ENCODE data around the gene APBA1.
A peak's percentile ranks its signal among the peaks of the same experiment; 100 is the strongest.

APBA1 gene

DNA sequence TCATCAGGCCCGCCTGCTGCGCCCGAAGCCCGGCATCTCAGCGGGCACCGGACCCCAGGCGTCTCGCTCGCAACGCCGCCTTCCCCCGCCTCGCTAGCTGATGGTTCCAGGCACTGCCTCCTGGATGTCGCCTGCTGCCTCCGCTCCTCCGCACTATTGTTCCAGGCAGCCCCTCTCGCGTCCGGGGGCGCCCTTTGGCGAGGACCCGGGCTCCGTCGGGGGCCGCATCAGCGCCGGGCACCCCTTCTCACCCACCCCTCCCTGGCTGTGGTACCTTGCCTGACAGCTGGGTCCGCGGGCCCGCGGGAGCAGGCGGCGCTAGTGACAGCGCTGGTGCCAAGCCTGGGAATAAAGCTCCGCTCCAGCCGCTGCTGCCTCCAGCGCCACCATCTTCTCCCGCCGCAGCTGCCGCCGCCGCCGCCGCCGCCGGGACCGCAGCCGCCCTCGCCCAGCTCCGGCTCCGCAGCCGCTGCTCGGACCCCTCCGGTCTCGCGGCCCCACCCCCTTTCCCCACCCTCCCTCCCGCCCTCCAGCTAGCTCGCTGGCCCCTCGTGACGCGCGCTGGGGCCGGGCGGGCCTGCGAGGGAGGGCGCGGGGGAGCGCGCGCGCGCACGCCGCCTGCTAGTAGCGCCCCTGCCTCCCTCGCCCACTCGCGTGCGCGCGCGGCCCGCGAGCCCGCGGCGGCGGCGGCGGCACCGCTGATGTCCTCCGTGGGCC lies at the start of gene APBA1:
Gene APBA1 (minus strand): TSS at position 493 of the 717 bp plus-strand sequence.
- DNase-seq (ENCODE audit: low read depth, low spot score): no peak

DNA sequence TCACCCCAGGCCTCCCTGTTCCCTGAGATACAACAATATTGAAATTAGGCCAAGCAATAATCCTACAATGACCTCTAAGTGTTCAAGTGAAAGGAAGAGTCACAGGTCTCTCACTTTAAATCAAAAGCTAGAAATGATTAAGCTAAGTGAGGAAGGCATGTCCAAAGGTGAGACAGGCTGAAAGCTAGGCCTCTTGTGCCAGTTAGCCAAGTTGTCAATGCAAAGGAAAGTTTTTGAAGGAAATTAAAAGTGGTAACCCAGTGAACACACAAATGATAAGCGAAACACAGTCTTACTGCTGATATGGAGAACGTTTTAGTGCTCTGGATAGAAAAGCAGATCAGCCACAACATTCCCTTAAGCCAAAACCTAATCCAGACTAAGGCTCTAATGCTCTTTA lies 47.8 kb upstream of the APBA1 start:
- no peak for DNase-seq (ENCODE audit: low read depth, low spot score)

DNA sequence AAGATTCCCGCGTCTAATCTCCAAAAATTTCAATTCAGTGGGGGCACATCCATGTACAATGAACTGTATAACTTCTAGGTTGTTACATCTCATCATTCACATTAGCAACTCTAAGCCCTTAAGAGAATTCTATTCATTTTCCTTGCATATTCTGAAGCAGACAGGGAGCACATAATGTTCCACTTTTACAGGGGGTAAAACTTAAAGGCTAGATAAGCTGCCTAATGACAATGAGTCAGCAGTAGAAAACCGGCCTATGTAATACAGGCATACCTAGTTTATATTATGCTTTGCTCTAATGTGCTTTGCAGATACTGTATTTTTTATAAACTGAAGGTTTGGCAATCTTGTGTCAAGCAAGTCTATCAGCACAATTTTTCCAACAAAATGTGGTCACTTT lies 47.2 kb upstream of the APBA1 start:
- no peak for DNase-seq (ENCODE audit: low read depth, low spot score)

DNA sequence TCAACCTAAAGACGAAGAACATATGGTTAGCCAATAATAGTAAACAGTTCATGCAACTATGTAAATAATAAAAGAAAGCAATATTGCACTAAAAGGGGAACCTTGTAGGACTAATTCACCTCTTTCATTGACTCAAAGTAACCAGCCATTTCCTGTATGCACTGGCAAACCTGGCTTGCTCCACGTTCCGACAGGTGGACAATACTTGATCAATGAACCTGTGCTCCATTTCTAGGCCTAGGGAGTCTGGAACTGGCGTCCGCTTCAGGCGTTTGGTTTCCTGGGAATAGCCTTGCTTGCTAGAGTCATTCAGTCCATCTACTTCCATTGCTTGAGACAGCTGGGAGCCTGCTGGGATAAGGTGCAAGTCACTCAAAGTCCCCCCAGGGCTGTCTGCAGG lies 46.0 kb upstream of the APBA1 start:
- no peak for DNase-seq (ENCODE audit: low read depth, low spot score)

DNA sequence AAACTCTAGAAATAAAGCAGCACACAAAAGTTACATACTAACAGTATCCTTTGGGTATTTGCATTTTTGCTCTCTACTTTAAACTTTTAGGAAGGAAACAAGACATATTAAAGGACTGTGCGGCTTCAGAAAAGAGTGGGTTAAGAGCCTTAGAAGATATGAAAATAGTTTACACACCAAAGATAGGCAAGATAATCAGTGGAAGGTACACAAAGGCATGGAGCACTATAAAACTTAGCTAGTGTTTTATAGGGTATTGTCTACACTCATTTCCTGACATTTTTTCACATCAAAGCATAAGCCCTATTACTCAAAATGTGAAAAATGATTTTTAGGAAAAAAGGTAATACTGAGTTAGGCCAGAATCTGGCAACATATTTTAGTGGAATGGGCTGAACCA lies 43.7 kb upstream of the APBA1 start:
- DNase-seq (ENCODE audit: low read depth, low spot score): no peak

DNA sequence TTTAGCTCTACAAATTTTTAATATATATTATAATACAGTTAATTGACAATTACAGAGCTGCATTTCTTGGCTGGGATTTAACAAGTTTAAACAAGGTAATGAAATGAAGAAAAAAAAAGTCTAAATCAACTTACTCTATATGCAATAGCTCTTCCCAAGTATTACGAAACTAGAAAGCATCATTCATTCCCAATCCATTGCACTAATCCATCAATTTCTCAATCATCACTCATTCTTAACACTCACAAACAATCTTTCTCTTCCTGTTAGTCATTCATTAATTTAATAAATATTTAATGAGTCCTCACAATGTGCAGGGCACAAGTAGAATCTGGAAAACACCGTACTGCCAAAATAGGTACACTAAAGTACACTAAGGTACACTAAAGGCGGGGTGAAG lies 42.9 kb upstream of the APBA1 start:
- no peak for DNase-seq (ENCODE audit: low read depth, low spot score)

DNA sequence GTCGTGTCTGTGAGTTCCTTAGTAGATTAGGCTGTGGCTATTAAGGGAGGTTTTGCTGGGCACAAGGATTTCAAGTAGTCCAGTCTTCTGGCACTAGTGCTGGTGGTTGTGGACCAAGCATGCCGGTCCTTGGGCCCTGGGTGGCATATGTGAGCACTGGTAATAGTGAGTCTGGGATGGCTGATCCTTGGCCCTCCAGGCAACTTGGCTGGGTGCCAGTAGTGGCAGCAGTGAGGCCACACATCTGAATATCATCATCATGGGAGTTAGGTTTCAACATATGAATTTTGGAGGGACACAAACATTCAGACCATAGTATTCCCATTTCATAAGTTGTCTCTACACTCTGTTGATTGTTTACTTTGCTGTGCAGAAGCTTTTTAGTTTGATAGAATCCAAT lies 25.3 kb upstream of the APBA1 start:
- no peak for DNase-seq (ENCODE audit: low read depth, low spot score)

DNA sequence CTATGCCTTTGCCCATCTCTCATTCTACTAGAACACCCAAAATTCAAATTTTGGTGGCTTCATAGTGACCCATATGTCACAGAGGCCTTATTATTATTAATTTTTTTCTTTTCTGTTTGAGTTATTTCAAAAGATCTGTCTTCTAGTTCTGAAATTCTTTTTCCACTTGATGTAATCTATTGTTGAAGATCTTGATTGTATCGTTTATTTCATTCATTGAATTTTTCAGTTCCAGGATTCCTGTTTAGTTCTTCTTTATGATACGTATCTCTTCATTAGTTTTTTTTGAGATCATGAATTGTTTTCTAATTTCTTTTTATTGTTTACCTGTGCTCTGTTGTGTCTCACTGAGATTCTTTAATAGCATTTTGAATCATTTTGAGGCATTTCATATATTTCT lies 24.6 kb upstream of the APBA1 start:
- no peak for DNase-seq (ENCODE audit: low read depth, low spot score)

DNA sequence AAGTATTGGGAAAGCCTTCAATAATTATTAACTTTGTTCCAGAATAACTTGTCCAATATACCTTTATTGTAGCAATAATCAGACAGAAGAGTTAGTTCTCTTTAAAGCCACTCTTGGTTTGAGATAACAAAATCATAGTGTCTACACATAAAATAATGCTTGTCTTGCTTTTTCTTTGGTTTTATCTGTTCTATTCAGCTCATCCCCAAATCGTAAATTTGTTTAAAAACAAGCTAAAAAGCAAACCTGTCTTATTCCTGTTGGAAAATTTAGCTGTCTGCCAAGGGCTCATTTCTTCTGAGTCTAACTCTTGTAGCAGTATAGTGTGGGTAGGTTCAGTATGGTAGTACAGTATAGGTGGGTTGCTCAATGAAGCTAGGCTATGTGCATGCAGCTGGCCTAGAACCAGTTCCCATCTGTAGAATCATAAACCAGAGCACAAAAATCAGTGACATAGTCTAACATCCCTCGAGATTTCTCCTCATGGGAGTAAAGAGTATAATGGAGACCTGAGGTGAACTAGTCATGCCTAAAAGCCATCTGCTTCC lies 17.9 kb upstream of the APBA1 start:
- no peak for DNase-seq (ENCODE audit: low read depth, low spot score)

DNA sequence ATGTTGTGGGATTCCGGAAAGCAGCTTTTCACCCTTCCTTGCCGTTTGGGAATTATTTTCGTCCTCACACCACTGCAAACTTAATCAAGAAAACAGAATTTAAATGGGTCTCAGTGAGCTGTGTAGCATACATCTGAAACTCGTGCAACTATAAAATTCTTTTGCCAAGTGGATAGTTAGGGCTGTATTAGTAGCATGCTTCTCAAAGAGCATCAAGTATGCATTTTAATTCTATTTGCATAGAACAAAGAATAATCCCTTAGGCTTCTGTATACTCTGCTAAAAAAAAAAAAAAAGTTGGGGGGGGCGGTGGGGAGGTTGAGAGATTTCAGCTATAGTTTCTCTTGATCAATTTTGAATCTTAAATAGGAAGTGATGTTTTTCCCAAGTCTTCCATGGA lies 11.8 kb upstream of the APBA1 start:
- DNase-seq (ENCODE audit: low read depth, low spot score): no peak

DNA sequence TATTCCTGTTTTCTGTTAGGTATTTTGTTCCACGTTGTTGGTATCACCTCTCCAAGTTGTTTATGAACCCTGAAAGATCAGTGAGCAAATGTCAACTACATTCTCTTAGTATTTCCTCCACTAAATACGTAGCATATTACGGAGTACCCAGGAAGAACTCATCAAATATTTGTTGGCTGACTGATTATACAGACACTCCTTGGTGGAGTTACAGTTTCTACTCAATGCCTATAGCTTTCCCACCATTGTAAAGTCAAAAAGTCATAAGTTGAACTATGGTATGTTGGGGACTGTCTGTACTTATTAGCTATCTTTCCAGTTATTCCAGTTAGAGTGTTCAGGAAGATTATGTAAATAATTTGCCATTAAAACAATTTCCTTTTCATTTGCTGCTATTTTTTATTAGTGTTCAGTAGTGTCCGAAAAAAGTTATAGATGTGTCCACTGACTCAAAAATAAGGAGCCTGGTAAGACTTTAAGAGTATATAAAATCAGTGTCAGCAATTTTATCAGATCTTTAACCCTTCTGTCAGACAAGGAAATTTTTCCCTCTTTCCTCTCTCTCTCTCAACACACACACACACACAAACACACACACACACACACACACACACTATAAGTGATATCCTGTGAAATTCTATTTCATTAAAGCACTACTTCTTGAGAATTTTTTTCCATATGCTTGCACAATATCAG lies 6.8 kb upstream of the APBA1 start:
- DNase-seq (ENCODE audit: low read depth, low spot score): no peak

DNA sequence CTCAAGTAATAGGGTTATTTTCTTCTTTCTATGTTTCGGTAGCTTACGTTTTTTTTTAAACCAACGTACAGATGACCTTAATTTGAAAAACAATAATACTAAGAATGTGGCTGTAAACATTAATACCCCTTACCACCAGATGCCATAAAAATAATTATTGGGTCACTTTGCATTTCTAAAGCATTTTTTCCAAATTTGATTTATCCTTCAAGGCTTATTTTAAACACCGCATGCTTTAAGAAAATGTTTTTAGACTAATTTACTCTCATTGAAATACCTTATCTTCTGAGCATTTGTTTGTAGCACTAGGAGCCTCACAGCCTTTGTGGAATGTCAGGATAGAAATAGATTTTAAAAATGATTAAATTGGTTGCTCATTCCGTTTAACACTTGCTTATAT lies 5.8 kb upstream of the APBA1 start:
- no peak for DNase-seq (ENCODE audit: low read depth, low spot score)

DNA sequence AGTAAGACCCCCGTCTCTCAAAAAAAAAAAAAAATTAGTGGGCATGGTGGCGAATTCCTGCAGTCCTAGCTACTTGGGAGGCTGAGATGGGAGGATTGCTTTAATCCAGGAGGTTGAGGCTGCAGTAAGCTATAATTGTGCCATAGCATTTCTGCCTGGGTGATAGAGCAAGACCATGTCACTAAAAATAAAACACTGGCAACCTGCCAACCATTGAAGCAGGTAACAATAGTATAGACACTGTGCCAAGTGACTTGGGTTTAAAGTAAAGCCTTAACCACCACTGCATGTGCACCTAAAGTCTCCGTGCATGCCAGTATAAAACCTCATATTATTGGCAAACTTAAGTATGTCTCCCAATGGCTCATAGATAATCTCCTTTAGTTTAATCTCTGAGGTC lies 3.4 kb upstream of the APBA1 start:
- no peak for DNase-seq (ENCODE audit: low read depth, low spot score)

DNA sequence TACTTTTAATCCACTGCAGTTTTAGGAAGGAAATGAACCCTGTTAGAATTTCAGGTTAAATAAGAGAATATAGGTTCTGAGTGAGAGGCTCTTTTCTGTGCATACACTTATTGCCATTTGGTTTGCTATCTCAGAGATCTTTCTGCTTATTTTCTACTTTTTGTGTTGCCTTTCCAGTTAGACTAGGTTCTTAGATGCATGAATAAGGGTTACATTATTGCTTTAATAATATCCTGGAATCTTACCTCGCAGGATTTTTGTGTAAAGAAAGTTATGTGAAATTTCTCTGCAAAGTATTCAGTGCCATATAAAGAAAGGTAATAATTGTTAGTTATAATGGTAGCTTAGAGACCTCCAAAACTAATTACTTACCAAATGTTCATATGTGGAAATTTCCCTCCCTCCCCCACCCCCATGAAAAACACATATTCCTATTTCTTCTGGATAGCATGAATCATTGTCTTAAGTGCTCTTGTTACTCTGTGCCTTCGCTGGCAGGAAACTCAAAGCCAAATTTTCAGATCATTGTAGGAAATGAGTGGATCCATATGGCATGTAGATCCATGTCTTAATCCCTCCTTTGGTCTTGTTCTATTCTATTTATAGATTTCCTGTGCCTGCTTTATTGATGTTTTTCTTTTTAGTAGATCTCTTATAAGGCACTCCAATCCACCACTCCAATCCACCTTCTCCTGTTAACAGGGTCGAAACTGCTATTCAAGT lies 2.7 kb upstream of the APBA1 start:
- DNase-seq (ENCODE audit: low read depth, low spot score): no peak

DNA sequence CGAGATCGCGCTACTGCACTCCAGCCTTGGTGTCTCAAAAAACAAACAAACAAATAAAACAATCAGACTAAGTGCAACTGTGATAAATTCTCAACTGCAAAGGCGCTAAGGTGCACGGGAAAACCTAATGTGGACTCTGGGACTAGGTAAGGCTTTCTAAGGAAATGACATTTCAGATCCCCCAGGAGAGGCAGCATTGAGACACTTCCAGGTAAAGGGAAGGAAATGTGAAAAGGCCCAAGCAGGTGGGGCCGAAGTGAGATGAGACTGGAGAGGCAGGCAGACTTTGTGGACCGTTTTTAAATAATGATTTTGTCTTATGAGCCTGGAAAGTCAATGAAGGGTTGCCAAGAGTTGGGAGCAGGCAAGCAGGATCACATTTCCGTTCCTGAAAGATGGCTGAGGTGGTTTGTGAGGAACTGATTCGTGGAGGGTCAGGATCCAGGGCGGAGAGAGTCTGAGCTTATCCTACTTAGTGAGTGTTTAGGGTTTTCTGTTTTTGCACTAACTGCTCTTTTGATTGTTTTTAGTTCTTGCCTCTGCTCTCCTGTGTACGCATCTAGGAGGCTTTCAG lies 2.0 kb upstream of the APBA1 start:
- DNase-seq (ENCODE audit: low read depth, low spot score): no peak

DNA sequence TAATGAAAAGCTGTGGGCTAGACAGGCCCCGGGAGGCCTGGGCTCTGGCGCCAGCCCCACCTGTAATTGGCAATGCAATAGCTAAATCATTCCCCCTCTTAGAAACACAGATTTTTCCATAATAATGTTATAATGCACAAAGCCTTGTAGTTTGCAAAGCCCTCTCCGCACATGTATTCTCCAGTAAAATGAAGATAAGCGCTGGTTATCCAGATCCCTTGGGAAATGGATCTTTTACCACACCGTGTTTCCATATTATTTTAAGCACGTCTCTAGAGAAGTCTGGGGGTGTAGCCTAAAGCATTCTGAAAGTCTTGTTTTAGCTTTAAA lies 1.1 kb upstream of the APBA1 start:
- DNase-seq (ENCODE audit: low read depth, low spot score): no peak

DNA sequence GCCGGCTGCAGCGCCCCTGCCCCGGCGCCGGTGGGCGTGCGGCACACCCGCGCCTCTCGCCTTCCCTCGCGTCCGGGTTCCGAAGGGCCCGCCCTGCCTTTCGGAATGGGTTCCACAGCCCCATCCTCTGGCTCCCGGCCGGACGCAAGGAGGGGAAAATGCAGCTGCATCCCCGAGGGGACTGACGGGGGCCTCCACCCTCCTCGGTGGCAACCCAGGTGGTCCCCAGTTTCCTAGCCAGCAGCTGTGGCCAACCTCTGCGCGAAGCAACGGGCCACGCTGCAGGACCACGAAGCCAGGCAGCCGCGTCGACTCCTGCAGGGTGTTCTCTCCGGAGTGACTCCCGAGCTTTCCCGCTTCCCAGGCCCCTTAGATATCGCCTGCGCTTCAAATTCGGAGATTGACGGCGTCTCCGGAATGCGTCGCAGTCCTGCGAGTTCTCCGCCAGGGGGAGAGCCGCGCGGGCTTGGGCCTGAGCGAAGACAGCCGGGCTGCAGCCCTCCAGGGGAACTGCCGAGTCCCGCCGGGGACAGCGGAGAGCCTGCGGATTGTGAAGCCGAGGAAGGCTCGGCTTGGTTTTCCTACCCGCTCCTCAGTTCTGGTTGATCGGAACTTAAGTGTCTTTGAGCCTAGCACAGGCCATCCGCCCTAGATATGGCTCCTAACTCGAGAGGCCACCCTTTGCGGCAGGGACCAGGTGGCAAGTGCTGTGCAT lies 582 bp upstream of the APBA1 start:
- peak; percentile 56 for DNase-seq (ENCODE audit: low read depth, low spot score)

DNA sequence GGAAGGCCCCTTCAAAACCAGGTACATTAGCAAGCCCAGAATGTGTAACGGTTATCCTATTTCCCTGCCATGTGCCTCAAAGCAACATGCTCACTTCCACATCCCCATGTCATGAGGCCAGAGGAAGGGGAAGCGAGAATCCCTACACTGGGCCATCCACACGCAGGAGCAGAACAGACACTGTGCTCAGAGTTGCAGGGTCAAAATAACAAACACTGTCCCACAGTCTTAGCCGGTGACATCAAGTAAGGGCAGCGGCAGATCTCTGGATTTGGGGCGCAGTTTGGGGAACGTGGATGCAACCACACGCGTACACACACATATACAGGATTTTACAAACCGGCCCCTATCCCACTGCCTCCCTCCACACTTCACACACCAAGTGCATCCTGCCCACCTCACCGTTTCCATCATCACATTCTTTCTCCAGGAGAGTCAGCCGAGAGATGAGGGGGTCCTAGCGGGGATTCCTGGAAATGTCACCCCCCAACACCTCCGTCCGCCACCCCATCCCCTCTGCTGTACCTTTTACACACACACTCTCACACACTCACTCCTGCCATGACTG lies 776 bp downstream of the APBA1 start:
- no peak for DNase-seq (ENCODE audit: low read depth, low spot score)

DNA sequence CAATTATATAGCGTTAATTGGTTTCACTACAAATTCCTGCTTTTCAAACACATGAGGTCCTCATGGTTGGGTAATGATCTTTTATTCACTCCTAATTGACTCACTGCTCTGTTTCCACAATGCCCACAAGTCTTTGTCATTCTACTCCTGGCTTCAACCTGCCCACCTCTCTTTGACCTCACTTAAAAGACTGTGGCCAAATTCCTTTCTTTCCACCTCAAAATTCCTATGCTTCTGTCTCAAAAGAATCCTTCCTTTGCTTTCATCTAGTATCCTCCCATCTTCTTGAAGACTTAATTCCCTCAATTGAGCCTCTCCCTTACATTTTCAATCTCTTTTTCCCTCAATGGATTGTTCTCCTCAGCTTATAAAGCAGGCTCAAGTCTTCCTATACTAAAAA lies 4.9 kb downstream of the APBA1 start:
- no peak for DNase-seq (ENCODE audit: low read depth, low spot score)

DNA sequence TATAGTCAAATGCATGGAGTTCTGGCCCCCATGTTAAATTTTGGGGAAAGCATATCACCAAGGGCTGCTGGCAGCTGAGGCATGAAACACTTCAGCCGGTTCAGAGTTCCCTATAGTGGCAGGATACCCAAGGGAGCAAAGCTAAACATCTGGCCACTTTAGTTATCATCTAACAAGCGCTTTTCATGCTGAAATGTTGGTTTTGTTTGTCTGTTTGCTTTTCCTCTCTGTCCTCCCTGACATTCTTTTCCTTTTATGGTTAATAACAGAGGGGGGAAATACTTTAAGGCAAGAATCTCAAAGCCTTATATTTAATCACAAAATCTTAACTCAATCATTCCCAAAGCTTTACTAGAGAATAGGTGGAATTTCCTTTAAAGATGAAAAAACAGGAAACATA lies 11.9 kb downstream of the APBA1 start:
- no peak for DNase-seq (ENCODE audit: low read depth, low spot score)

DNA sequence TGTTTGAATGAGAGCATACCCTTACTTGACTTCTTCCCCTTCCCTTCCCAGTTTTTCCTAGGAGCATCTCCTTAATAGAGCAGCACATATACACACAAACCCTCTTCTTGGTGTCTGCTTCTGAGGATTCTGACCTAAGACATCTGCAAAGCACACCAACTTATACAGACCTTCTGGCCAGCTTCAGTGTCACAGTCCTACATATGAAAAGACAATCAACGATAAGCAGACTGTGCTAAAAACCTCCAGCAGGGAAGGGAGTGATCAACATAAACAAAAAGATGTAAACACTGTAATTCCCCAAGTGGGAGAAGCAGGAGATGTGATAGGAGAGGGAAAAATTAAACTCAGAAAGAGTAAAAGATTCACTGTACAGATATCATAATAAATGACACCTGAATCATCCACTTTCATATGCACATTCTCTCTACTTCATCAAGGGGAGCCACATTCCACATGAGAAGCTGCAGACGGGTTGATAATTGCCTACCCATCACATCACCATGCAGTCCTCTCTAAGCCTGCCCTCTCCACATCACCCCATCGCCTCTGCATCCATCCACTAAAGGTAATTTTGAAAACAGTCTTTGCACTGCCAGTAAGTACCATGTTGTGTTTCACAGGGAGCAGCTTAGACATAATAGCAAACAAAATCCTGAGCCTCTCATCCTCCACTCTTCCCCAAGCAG lies 13.0 kb downstream of the APBA1 start:
- no peak for DNase-seq (ENCODE audit: low read depth, low spot score)

Data from brain pericyte (primary cell).